GM21528 (cell line): Measurements from ENCODE around the gene RFFL.
"Not testable (repeated sequence)": the region's sequence is repeated elsewhere in the genome, so short reads cannot be mapped to it uniquely, and the experiment has no call there.

ENCODE experiments used
- ATAC-seq: cut with Tn5 transposase; IDR thresholded peaks from one replicate; pipeline ENCODE4 v1.9.1; 2021; ENCODE audit warnings: mild to moderate bottlenecking, moderate library complexity; ENCODE audit not compliant: unreplicated experiment, low FRiP score

RFFL gene

GRCh38 chr17:35051183-35051578 lies 12.3 kb downstream of the RFFL start:
- peak; percentile 62 for ATAC-seq

GRCh38 chr17:35050170-35050569 lies 13.3 kb downstream of the RFFL start:
- ATAC-seq: no peak

GRCh38 chr17:35048685-35049379 lies 14.7 kb downstream of the RFFL start:
- ATAC-seq: no peak

- peak; percentile 57 for ATAC-seq
Observed at GRCh38 chr17:35046740-35047283, 16.7 kb downstream of the RFFL start.

GRCh38 chr17:35046245-35046644 lies 17.3 kb downstream of the RFFL start:
- ATAC-seq: peak; percentile 8

- not testable (repeated sequence) for ATAC-seq
Observed at GRCh38 chr17:35045458-35045979, 18.0 kb downstream of the RFFL start.

GRCh38 chr17:35044181-35044580 lies 19.3 kb downstream of the RFFL start:
- no peak for ATAC-seq

GRCh38 chr17:35041390-35041789 lies 22.1 kb downstream of the RFFL start:
- ATAC-seq: no peak

- no peak for ATAC-seq
Observed at GRCh38 chr17:35038453-35038852, 25.1 kb downstream of the RFFL start.

- ATAC-seq: no peak
Observed at GRCh38 chr17:35030780-35031179, 32.7 kb downstream of the RFFL start.

- no peak for ATAC-seq
Observed at GRCh38 chr17:35028531-35029262, 34.8 kb downstream of the RFFL start.

GRCh38 chr17:35028097-35028496 lies 35.4 kb downstream of the RFFL start:
- ATAC-seq: not testable (repeated sequence)

- ATAC-seq: no peak
Observed at GRCh38 chr17:35025541-35025940, 38.0 kb downstream of the RFFL start.

GRCh38 chr17:35023538-35023937 lies 40.0 kb downstream of the RFFL start:
- no peak for ATAC-seq

- ATAC-seq: no peak
Observed at GRCh38 chr17:35022536-35023063, 40.9 kb downstream of the RFFL start.

- no peak for ATAC-seq
Observed at GRCh38 chr17:35021520-35022380, 41.8 kb downstream of the RFFL start.

- no peak for ATAC-seq
Observed at GRCh38 chr17:35019386-35020179, 43.9 kb downstream of the RFFL start.

GRCh38 chr17:35018814-35019213 lies 44.7 kb downstream of the RFFL start:
- no peak for ATAC-seq

- ATAC-seq: no peak
Observed at GRCh38 chr17:35017021-35017420, 46.5 kb downstream of the RFFL start.

- no peak for ATAC-seq
Observed at GRCh38 chr17:35016369-35016768, 47.1 kb downstream of the RFFL start.
